ENCODE results near the gene LRP1.

LRP1 gene

DNA sequence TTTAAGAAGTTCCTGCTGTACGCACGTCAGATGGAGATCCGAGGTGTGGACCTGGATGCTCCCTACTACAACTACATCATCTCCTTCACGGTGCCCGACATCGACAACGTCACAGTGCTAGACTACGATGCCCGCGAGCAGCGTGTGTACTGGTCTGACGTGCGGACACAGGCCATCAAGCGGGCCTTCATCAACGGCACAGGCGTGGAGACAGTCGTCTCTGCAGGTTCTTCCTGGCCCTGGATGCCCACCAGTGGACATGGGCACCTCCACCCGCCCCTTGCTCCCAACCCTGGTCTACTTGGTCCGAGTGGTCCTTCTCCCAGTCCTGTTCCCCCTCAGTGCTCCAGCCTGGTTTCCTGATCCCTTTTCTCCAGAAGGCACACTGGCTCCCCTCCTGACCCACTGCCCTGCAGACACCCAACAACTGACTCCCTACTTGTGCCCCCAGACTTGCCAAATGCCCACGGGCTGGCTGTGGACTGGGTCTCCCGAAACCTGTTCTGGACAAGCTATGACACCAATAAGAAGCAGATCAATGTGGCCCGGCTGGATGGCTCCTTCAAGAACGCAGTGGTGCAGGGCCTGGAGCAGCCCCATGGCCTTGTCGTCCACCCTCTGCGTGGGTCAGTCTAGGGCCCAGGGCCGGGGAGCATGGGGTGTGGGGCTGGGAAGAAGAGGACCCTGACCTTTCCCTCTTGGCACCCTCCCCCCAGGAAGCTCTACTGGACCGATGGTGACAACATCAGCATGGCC is 51.2 kb downstream of the LRP1 start:
- DNase-seq (ENCODE audit: low read depth, low spot score): no peak
- no peaks in the 10 kb centered on the region for H3K9me3 ChIP-seq (ENCODE audit: insufficient read depth, low read length)
- peaks cover 10% of the 10 kb centered on the region for H3K4me1 ChIP-seq (ENCODE audit: insufficient read depth, insufficient read length)
- H3K9ac ChIP-seq (ENCODE audit: insufficient read length, low read depth): no peak overlapping the region
- H3K4me3 ChIP-seq (ENCODE audit: insufficient read length, low read depth): no peak overlapping the region
- no peaks in the 10 kb centered on the region for H3K27me3 ChIP-seq (ENCODE audit: insufficient read depth, insufficient read length)
- peaks cover 95% of the 10 kb centered on the region for H3K36me3 ChIP-seq (ENCODE audit: insufficient read depth, insufficient read length, low read length)
- TF ChIP-seq SUZ12 (IDR thresholded peaks at IDR 0.05; ENCODE audit: extremely low read depth, insufficient read depth, insufficient read length) (no peak), YY1 (IDR thresholded peaks at IDR 0.05; ENCODE audit: insufficient read depth, insufficient read length) (no peak), ZNF274 (IDR thresholded peaks at IDR 0.05; ENCODE audit: low read depth, low read length) (no peak)

DNA sequence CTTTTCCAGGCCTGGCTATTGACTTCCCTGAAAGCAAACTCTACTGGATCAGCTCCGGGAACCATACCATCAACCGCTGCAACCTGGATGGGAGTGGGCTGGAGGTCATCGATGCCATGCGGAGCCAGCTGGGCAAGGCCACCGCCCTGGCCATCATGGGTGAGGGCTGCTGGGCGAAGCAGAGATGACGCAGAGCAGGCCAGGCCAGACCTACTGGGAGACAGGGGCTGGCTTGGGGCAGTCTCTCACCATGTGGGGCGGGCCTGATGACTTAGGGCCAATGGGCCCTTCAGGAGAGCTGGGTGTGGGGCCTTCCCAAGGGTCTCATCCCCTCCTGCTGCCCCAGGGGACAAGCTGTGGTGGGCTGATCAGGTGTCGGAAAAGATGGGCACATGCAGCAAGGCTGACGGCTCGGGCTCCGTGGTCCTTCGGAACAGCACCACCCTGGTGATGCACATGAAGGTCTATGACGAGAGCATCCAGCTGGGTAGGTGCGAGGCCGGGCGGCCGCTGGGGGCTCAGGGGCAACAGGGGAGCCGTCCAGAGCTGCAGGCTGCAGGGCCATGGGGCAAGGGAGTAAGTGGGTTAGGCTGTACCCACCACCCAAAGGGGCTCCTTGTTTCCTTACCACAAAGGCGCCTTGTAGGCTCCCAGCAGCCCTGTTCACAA is 52.2 kb downstream of the LRP1 start:
- Histone ChIP-seq H3K4me3 (ENCODE audit: insufficient read length, low read depth) (no peak overlapping the region), H3K36me3 (ENCODE audit: insufficient read depth, insufficient read length, low read length) (peaks cover 95% of the 10 kb centered on the region), H3K9me3 (ENCODE audit: insufficient read depth, low read length) (no peaks in the 10 kb centered on the region), H3K9ac (ENCODE audit: insufficient read length, low read depth) (no peak overlapping the region), H3K27me3 (ENCODE audit: insufficient read depth, insufficient read length) (no peaks in the 10 kb centered on the region), H3K4me1 (ENCODE audit: insufficient read depth, insufficient read length) (peaks cover 9% of the 10 kb centered on the region)
- DNase-seq (ENCODE audit: low read depth, low spot score): no peak
- TF ChIP-seq YY1 (IDR thresholded peaks at IDR 0.05; ENCODE audit: insufficient read depth, insufficient read length) (no peak), SUZ12 (IDR thresholded peaks at IDR 0.05; ENCODE audit: extremely low read depth, insufficient read depth, insufficient read length) (no peak), ZNF274 (IDR thresholded peaks at IDR 0.05; ENCODE audit: low read depth, low read length) (no peak)

DNA sequence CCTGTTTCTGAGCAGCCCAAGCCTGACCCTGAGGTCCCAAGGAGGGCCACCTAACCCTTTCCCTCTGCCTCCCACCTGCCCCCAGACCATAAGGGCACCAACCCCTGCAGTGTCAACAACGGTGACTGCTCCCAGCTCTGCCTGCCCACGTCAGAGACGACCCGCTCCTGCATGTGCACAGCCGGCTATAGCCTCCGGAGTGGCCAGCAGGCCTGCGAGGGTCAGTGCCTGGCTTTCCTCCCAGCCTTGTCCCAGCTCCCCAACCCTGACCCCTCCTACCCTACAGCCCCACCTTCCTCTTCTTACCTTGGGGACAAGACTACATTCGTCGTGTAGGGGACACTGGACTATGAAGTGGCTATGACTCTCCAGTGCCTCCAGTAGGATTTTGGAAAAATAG is 52.8 kb downstream of the LRP1 start:
- Histone ChIP-seq H3K9ac (ENCODE audit: insufficient read length, low read depth) (no peak overlapping the region), H3K4me3 (ENCODE audit: insufficient read length, low read depth) (no peak overlapping the region), H3K9me3 (ENCODE audit: insufficient read depth, low read length) (no peaks in the 10 kb centered on the region), H3K4me1 (ENCODE audit: insufficient read depth, insufficient read length) (peaks cover 7% of the 10 kb centered on the region), H3K36me3 (ENCODE audit: insufficient read depth, insufficient read length, low read length) (peaks cover 95% of the 10 kb centered on the region), H3K27me3 (ENCODE audit: insufficient read depth, insufficient read length) (no peaks in the 10 kb centered on the region)
- TF ChIP-seq SUZ12 (IDR thresholded peaks at IDR 0.05; ENCODE audit: extremely low read depth, insufficient read depth, insufficient read length): no peak
- TF ChIP-seq ZNF274 (IDR thresholded peaks at IDR 0.05; ENCODE audit: low read depth, low read length): no peak
- TF ChIP-seq YY1 (IDR thresholded peaks at IDR 0.05; ENCODE audit: insufficient read depth, insufficient read length): no peak
- DNase-seq (ENCODE audit: low read depth, low spot score): no peak

DNA sequence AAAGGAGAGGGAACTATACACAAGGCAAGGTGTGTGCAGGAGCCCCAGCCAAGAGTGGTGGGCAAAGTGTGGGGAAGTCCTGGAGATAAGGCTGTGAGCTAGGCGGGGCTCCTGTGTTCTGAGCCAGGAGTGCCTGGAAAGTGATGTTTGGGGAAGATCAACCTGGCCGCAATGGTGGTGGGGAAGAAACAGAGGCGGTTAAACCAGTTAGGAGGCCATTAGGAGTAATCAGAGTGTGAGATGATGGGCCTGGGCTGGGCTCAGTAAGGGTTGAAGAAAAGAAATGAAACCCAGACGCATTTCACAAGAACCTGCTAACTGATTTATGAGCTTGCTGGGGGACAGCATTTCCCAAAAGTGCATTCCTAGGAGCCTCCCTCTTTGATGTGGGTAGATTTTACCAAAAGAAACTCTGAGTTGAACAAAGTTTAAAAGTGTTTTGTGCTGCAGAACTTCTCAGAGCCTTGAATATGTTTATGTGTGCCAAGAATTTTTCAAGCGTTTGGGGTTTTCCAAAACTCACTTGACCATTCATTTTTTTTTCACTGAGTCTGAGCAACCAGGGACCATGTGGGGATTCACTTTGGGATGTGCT is 53.4 kb downstream of the LRP1 start:
- Histone ChIP-seq H3K36me3 (ENCODE audit: insufficient read depth, insufficient read length, low read length) (peaks cover 95% of the 10 kb centered on the region), H3K27me3 (ENCODE audit: insufficient read depth, insufficient read length) (no peaks in the 10 kb centered on the region)

DNA sequence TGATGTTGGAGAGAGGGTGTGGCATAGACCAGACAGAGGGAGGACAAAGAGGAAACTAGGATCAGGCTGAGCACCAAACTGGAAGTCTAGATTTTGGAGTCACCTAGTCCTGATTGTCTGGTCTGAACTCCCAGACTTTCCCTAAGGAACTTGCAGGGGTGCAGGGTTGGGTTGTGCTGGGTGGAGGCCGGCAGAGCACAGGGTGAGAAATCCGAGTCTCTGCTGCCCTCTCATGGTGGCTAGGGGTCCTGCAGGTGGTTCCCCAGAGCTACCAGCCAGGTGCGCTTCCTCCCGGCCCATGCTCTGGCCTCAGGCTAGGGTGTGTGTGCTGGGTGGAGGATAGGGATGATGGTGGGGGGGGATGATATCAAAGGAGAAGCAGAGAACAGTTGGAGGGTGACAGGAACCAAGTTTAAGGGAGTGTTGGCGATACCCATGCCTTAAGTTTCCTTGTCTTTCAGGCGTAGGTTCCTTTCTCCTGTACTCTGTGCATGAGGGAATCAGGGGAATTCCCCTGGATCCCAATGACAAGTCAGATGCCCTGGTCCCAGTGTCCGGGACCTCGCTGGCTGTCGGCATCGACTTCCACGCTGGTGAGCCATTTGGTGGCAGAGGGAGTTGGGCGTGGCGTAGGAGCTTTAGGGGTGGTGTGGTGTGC is 54.8 kb downstream of the LRP1 start:
- no peaks in the 10 kb centered on the region for H3K27me3 ChIP-seq (ENCODE audit: insufficient read depth, insufficient read length)
- DNase-seq (ENCODE audit: low read depth, low spot score): peak; percentile 75
- H3K36me3 ChIP-seq (ENCODE audit: insufficient read depth, insufficient read length, low read length): peaks cover 95% of the 10 kb centered on the region
- no peaks in the 10 kb centered on the region for H3K9me3 ChIP-seq (ENCODE audit: insufficient read depth, low read length)
- no peak overlapping the region for H3K9ac ChIP-seq (ENCODE audit: insufficient read length, low read depth)
- peaks cover 7% of the 10 kb centered on the region for H3K4me1 ChIP-seq (ENCODE audit: insufficient read depth, insufficient read length)
- H3K4me3 ChIP-seq (ENCODE audit: insufficient read length, low read depth): no peak overlapping the region
- TF ChIP-seq YY1 (IDR thresholded peaks at IDR 0.05; ENCODE audit: insufficient read depth, insufficient read length) (no peak), SUZ12 (IDR thresholded peaks at IDR 0.05; ENCODE audit: extremely low read depth, insufficient read depth, insufficient read length) (no peak), ZNF274 (IDR thresholded peaks at IDR 0.05; ENCODE audit: low read depth, low read length) (no peak)

More for the DNA sequence above, 53.4 kb downstream of the LRP1 start:
- no peak for DNase-seq (ENCODE audit: low read depth, low spot score)
- no peak for TF ChIP-seq YY1 (IDR thresholded peaks at IDR 0.05; ENCODE audit: insufficient read depth, insufficient read length)
- TF ChIP-seq SUZ12 (IDR thresholded peaks at IDR 0.05; ENCODE audit: extremely low read depth, insufficient read depth, insufficient read length): no peak
- no peak for TF ChIP-seq ZNF274 (IDR thresholded peaks at IDR 0.05; ENCODE audit: low read depth, low read length)
- H3K9ac ChIP-seq (ENCODE audit: insufficient read length, low read depth): no peak overlapping the region
- no peak overlapping the region for H3K4me3 ChIP-seq (ENCODE audit: insufficient read length, low read depth)
- peaks cover 7% of the 10 kb centered on the region for H3K4me1 ChIP-seq (ENCODE audit: insufficient read depth, insufficient read length)
- H3K9me3 ChIP-seq (ENCODE audit: insufficient read depth, low read length): no peaks in the 10 kb centered on the region

DNA sequence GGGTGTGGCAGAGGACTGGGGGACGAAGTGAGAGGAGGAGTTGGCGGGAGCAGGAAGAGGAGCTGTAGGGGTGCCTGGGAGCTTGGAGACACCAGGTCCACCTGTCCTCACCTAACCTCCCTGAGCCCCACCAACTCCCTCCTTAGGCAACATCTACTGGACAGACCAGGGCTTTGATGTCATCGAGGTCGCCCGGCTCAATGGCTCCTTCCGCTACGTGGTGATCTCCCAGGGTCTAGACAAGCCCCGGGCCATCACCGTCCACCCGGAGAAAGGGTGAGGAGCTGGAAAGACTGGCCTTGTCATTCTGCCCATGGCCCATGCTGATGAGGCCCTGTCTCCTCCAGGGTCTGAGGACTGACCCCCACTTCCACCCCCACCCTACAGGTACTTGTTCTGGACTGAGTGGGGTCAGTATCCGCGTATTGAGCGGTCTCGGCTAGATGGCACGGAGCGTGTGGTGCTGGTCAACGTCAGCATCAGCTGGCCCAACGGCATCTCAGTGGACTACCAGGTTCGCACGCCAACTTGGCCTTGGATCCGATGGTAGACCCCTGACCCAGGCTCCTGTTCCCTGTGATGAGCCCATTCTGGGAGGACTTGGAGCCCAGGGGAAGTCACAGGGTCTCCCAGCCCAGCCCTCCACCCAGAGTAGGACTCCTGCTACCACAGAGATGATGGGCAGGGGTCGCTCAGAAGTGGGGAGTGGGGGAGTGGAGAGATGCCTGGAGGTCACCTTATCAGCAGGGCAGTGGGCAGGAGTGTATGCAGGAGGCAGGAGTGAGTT is 55.8 kb downstream of the LRP1 start:
- DNase-seq (ENCODE audit: low read depth, low spot score): no peak
- no peaks in the 10 kb centered on the region for H3K9me3 ChIP-seq (ENCODE audit: insufficient read depth, low read length)
- peak overlapping the region; percentile 13 for H3K9ac ChIP-seq (ENCODE audit: insufficient read length, low read depth)
- no peaks in the 10 kb centered on the region for H3K27me3 ChIP-seq (ENCODE audit: insufficient read depth, insufficient read length)
- no peak for TF ChIP-seq YY1 (IDR thresholded peaks at IDR 0.05; ENCODE audit: insufficient read depth, insufficient read length)
- TF ChIP-seq SUZ12 (IDR thresholded peaks at IDR 0.05; ENCODE audit: extremely low read depth, insufficient read depth, insufficient read length): no peak
- no peak for TF ChIP-seq ZNF274 (IDR thresholded peaks at IDR 0.05; ENCODE audit: low read depth, low read length)
- H3K36me3 ChIP-seq (ENCODE audit: insufficient read depth, insufficient read length, low read length): peaks cover 95% of the 10 kb centered on the region
- H3K4me1 ChIP-seq (ENCODE audit: insufficient read depth, insufficient read length): peaks cover 7% of the 10 kb centered on the region
- no peak overlapping the region for H3K4me3 ChIP-seq (ENCODE audit: insufficient read length, low read depth)

Data from NT2/D1 (cell line).